ENCODE results near the gene ZNF684.

- no peak for TF ChIP-seq CTCF (IDR thresholded peaks at IDR 0.05)
- TF ChIP-seq EP300 (IDR thresholded peaks at IDR 0.05) = no peak
- TF ChIP-seq POLR2AphosphoS5 (IDR thresholded peaks at IDR 0.05) = no peak
Measured at GRCh38 chr1:40495315-40495903, 36.0 kb upstream of the ZNF684 start.

Data from suprapubic skin (tissue), 4 donors.